ENCODE measurements around the gene VPREB3.

GRCh38 chr22:23743303-23743705 lies 10.9 kb downstream of the VPREB3 start:
- TF ChIP-seq, protein P1, sequence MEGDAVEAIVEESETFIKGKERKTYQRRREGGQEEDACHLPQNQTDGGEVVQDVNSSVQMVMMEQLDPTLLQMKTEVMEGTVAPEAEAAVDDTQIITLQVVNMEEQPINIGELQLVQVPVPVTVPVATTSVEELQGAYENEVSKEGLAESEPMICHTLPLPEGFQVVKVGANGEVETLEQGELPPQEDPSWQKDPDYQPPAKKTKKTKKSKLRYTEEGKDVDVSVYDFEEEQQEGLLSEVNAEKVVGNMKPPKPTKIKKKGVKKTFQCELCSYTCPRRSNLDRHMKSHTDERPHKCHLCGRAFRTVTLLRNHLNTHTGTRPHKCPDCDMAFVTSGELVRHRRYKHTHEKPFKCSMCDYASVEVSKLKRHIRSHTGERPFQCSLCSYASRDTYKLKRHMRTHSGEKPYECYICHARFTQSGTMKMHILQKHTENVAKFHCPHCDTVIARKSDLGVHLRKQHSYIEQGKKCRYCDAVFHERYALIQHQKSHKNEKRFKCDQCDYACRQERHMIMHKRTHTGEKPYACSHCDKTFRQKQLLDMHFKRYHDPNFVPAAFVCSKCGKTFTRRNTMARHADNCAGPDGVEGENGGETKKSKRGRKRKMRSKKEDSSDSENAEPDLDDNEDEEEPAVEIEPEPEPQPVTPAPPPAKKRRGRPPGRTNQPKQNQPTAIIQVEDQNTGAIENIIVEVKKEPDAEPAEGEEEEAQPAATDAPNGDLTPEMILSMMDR (IDR thresholded peaks at IDR 0.05; ENCODE audit: low read depth, low read length) = no peak
- TF ChIP-seq EZH2phosphoT487 (IDR thresholded peaks at IDR 0.05; ENCODE audit: low read depth) = no peak
